Hepatocyte (in vitro differentiated cells): ENCODE data around the gene AFAP1. TPM values are rescaled to one million over a fixed set of nuclear protein-coding genes. Genes with fewer than 3 reads are reported as not detected.
A peak's percentile ranks its signal among the peaks of the same experiment; 100 is the strongest.

ENCODE experiments used
- DNase-seq: peaks from one replicate; pipeline ENCODE4 v3.0.0-alpha.2; 2016; ENCODE audit warnings: low spot score
- H2AFZ ChIP-seq: fragments of 200-600 bp; sonication (generic); 2 replicates; pipeline ENCODE4 v1.6.0; 2016; ENCODE audit warnings: antibody characterized with exemption, mild to moderate bottlenecking
- H3K27ac ChIP-seq: fragments of 200-600 bp; sonication (generic); 2 replicates; pipeline ENCODE4 v1.5.1; 2016; ENCODE audit warnings: mild to moderate bottlenecking
- H3K27me3 ChIP-seq: fragments of 200-600 bp; sonication (generic); 2 replicates; pipeline ENCODE4 v1.6.1; 2016
- H3K36me3 ChIP-seq: fragments of 200-600 bp; sonication (generic); replicated peaks from 2 replicates; pipeline ENCODE4 v1.5.1; 2016; ENCODE audit warnings: low read depth; ENCODE audit not compliant: insufficient read depth
- H3K4me1 ChIP-seq: fragments of 200-600 bp; sonication (generic); 2 replicates; pipeline ENCODE4 v1.5.1; 2016; ENCODE audit warnings: mild to moderate bottlenecking, moderate library complexity; ENCODE audit not compliant: insufficient read depth
- H3K4me2 ChIP-seq: fragments of 200-600 bp; sonication (generic); 2 replicates; pipeline ENCODE4 v1.6.0; 2016
- H3K4me3 ChIP-seq: fragments of 200-600 bp; sonication (generic); 2 replicates; pipeline ENCODE4 v1.5.1; 2016; ENCODE audit warnings: mild to moderate bottlenecking
- H3K79me2 ChIP-seq: fragments of 200-600 bp; sonication (generic); 2 replicates; pipeline ENCODE4 v1.6.0; 2017; ENCODE audit warnings: mild to moderate bottlenecking
- H3K9me2 ChIP-seq: fragments of 200-600 bp; sonication (generic); replicated peaks from 2 replicates; pipeline ENCODE4 v1.6.0; 2017; ENCODE audit warnings: mild to moderate bottlenecking; ENCODE audit not compliant: insufficient read depth
- H3K9me3 ChIP-seq: fragments of 200-600 bp; sonication (generic); 2 replicates; pipeline ENCODE4 v1.5.1; 2016; ENCODE audit warnings: low read depth, mild to moderate bottlenecking
- H4K20me1 ChIP-seq: fragments of 200-600 bp; sonication (generic); 2 replicates; pipeline ENCODE4 v1.6.0; 2016; ENCODE audit warnings: mild to moderate bottlenecking; ENCODE audit not compliant: insufficient read depth, poor library complexity, severe bottlenecking
- CTCF ChIP-seq: fragments of 200-600 bp; sonication (generic); IDR thresholded peaks from 2 replicates; pipeline ENCODE4 v1.5.1; 2016; ENCODE audit warnings: antibody characterized with exemption, mild to moderate bottlenecking; ENCODE audit not compliant: poor library complexity
- EZH2 ChIP-seq: fragments of 200-600 bp; sonication (generic); IDR thresholded peaks from 2 replicates; pipeline ENCODE4 v1.6.1; 2016; ENCODE audit warnings: antibody characterized with exemption, mild to moderate bottlenecking, borderline replicate concordance
- EZH2phosphoT487 ChIP-seq: fragments of 200-600 bp; sonication (generic); IDR thresholded peaks from one replicate; pipeline ENCODE4 v1.6.1; 2018; ENCODE audit warnings: antibody characterized with exemption, mild to moderate bottlenecking, low read depth, moderate library complexity; ENCODE audit not compliant: unreplicated experiment, severe bottlenecking
- WGBS: methylation state at CpG from one replicate; pipeline ENCODE4 v1.1.6; 2016; ENCODE audit warnings: low lambda C conversion rate; ENCODE audit errors: missing lambda C conversion rate; 5-methylcytosine and 5-hydroxymethylcytosine counted together
- polyA plus RNA-seq: library from polyadenylated mRNA; unstranded; fragments of >200 nt; fragmentation: Nextera tagmentation; extraction: Ambion mirVana; gene quantifications from 2 replicates; pipeline ENCODE4 v1.2.1, GENCODE V29; 2016
- total RNA-seq: library from RNA; depleted of rRNA; stranded (reverse); fragments of >200 nt; gene quantifications from 2 replicates; pipeline ENCODE4 v1.2.3, GENCODE V29; 2014

AFAP1 gene
- total and polyA plus RNA-seq, 2 experiments from 2014 or later: 9.3 to 16.2 TPM

GRCh38 chr4:7929118-7929951, 10.3 kb downstream of the AFAP1 start:
- Histone ChIP-seq H4K20me1 (peaks cover 24% of the 10 kb centered on the region), H3K4me1 (peaks cover 6% of the 10 kb centered on the region), H3K4me3 (no peak overlapping the region), H3K36me3 (no peaks in the 10 kb centered on the region), H3K79me2 (peaks cover 97% of the 10 kb centered on the region), H3K9me2 (no peaks in the 10 kb centered on the region), H3K27ac (no peak overlapping the region), H3K27me3 (no peaks in the 10 kb centered on the region), H3K9me3 (no peaks in the 10 kb centered on the region), H2AFZ (no peak overlapping the region), H3K4me2 (no peak overlapping the region)
- WGBS: 23% methylated on average over 7 of the region's 7 CpGs
- peak; percentile 30 for TF ChIP-seq CTCF
- TF ChIP-seq EZH2phosphoT487: no peak
- peak; percentile 53 for DNase-seq

- DNase-seq: no peak
- TF ChIP-seq EZH2phosphoT487: no peak
- no peak for TF ChIP-seq EZH2
- TF ChIP-seq CTCF: no peak
- Histone ChIP-seq H3K4me1 (peaks cover 6% of the 10 kb centered on the region), H3K4me3 (no peak overlapping the region), H3K27me3 (no peaks in the 10 kb centered on the region), H3K36me3 (no peaks in the 10 kb centered on the region), H2AFZ (no peak overlapping the region), H3K9me2 (no peaks in the 10 kb centered on the region), H3K79me2 (peaks cover 95% of the 10 kb centered on the region), H3K9me3 (no peaks in the 10 kb centered on the region), H3K27ac (no peak overlapping the region), H4K20me1 (peaks cover 22% of the 10 kb centered on the region), H3K4me2 (no peak overlapping the region)
- 97% methylated on average over 7 of the region's 7 CpGs for WGBS
These were observed 10.9 kb downstream of the AFAP1 start for GRCh38 chr4:7928711-7929110.

- TF ChIP-seq CTCF (no peak), EZH2 (no peak), EZH2phosphoT487 (no peak)
These were observed 12.8 kb downstream of the AFAP1 start for GRCh38 chr4:7926822-7927221.

More at GRCh38 chr4:7926822-7927221, 12.8 kb downstream of the AFAP1 start:
- Histone ChIP-seq H3K27me3 (no peaks in the 10 kb centered on the region), H3K79me2 (peaks cover 94% of the 10 kb centered on the region), H3K9me3 (no peaks in the 10 kb centered on the region), H3K4me1 (peaks cover 6% of the 10 kb centered on the region), H4K20me1 (peaks cover 22% of the 10 kb centered on the region), H3K27ac (no peak overlapping the region), H2AFZ (no peak overlapping the region), H3K4me2 (no peak overlapping the region), H3K4me3 (no peak overlapping the region), H3K9me2 (no peaks in the 10 kb centered on the region), H3K36me3 (no peaks in the 10 kb centered on the region)
- 99% methylated on average over 7 of the region's 7 CpGs for WGBS
- no peak for DNase-seq
